ENCODE measurements around the gene ADCY5.
A peak's percentile ranks its signal among the peaks of the same experiment; 100 is the strongest.
"Not testable (repeated sequence)": the region's sequence is repeated elsewhere in the genome, so short reads cannot be mapped to it uniquely, and the experiment has no call there.

The ADCY5 gene

DNA sequence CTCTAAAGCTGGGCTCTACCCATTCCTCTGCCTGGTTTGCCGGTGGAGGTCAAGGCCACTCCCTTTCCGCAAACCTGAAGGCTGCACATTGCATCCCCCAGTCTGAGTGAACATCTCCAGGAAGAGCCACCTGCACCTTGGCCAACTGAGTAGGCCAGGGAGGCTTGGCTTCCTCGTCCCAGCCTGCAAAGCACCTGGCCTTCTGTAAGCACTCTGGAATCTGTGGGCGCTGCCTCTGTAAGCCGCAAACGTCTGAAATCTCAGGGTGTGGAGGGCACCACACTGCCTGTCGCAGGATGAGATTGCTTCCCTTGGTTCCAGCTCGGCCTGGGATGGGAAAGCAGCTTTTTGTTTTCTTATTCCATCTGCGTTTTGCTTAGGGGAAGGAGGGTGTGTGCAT is 165.8 kb downstream of the ADCY5 start:
- DNase-seq, result no peak

DNA sequence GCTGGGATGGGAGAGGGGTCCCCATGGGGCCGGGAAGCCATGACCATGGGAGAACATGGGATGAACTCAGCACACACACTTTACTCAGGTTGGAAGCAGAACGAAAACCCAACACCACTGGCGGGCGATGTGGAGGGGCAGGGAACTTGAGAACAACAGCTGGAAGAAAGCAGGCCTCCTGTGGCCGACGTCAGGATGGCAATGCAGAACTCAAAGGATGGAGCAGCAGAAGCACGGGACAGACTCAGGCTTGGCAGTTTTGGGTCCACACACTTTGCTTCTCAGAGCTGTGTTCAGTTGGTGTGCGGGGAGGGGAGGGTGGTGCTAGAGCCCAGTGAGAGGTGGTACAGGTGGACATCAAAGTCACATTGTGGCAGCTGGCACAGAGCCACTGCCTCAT is 166.4 kb downstream of the ADCY5 start:
- no peak for DNase-seq

GRCh38 chr3:123281929-123282328 is 167.0 kb downstream of the ADCY5 start:
- DNase-seq, result no peak

- DNase-seq, result no peak
Measured at GRCh38 chr3:123281406-123281805, 167.5 kb downstream of the ADCY5 start.

DNA sequence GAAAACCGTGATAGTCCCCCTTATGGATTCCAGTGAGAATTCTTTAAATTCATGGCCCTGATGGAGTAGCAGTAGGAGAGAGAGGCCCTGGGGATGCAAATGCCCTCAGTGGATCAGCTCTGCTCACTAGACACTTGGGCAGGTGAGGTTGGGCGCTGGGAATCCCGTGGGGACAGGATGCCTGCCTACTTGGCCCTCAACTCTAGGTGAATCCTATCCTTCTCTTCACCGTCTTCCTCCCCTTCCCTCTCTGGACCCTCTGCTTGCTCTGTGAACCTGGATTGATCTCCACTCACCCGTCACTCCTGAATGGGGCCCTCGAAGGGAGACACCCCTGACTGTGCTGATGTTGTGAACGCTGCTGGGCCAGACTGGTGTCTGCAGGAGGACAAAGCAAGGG is 169.8 kb downstream of the ADCY5 start:
- DNase-seq, result no peak

GRCh38 chr3:123278446-123278845 is 170.4 kb downstream of the ADCY5 start:
- no peak for DNase-seq

DNA sequence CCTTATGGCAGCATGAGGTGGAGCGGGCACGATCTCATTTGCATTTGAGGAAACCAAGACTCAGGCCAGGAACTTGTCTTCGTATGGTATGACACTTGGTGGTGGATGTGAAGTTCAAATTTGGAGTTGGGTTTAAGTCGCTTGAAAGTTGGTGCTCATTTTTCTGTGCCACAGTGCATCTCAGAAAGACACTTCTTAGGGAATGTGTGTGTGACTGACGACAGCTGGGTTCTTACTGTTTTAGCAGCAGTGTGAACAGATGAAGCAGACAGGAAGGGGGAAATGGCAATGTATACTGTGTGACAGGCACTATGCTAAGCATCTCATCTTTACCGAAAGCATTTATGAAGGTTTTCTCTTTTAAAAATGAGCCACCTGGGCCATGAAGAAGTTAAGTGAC is 171.8 kb downstream of the ADCY5 start:
- DNase-seq, result no peak

DNA sequence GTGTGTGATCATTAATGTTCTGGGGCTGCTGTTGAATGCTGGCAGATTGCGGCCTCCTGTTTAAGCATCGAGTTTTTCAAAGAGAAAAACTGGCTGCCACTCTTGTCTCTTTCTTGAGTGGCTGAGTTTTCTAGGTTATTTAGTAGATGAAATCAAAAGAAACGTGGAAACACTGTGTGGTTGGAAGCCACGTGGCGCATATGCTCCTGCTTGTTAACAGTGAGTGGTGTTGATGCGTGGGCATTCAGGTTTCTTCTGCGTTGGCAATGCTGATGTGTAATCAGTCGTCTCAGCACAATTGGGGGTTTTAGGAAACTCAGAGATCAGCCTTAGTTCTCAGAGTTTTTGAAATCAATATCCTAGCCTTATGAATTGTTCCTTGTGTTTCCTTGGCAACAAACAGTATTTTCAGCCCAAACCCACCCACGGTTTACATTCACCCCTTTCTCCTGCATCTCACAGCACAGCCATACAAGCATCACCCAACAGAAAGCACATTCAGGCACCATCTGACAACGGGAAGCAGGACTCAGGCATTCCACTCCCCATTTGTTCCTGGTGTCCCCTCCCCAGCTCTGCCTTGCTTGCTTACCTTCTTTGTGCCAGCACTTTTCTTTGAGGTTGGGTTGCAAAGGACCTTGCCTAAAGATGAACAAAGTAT is 172.4 kb downstream of the ADCY5 start:
- DNase-seq, result no peak

- no peak for DNase-seq
Measured at GRCh38 chr3:123275691-123276090, 173.2 kb downstream of the ADCY5 start.

DNA sequence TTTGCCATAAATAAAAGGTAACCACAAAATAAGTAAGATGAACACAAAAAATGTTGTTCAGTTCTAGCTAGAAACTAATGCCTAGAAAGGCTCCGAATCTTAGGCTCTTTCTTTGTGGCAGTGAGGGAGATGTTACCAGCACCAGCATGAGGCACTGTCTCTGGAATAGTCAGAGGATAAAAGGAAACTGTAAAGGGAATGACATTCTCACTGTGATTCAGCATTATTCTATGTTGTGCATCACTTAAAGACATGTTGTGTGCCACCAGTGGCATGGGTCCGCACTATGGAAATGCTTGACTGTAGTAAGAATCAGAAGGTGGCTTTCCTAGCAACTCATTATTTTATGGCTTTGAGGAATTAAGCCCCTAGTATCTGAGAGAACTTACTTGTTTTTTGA is 176.3 kb downstream of the ADCY5 start:
- no peak for DNase-seq

DNA sequence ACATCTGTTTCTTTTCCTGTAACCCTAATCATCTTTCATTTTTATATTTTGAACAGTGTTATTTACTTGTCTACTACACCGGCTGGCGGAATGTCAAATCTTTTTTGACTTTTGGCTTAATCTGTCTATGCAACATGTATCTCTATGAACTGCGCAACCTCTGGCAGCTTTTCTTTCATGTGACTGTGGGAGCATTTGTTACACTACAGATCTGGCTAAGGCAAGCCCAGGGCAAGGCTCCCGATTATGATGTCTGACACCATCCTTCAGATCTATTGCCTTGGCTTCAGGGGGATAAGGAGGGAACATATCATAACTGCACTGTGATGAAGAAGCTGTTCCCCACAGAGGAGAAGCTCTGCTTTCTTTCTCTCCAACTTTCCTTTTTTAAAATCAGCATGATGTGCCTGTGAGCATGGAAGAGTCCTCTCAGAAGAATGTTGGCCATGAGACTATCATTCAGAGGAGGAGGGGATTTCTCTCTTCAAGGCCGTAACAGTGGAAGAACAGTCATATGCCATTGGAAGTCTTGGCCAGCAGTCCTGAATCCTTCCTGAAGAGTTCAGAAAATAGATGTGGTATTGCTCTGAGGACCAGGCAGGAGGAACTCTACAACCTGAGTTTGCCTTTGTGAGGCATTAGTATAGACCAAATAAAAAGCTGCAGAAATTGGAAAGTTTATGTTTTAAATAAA is 177.3 kb downstream of the ADCY5 start:
- DNase-seq, result no peak

DNA sequence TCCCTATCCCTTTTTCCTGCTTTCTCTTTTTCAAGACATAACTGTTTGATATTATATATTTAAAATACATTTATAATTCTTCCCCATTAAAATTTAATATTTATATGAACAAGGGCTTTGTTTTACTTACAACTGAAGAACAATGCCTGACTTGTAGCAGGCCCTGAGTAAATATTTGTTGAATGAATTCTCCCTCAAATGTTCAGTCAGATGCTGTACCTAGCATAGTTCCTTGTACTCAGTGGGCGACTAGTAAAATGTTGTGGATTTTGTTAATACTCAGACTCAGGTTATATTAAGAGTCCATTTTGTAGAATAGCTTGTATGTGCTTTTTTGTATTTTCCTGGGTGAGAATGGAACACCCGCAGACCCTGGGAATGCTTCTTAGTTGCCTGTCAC is 178.1 kb downstream of the ADCY5 start:
- no peak for DNase-seq

- no peak for DNase-seq
Measured at GRCh38 chr3:123267821-123268220, 181.1 kb downstream of the ADCY5 start.

GRCh38 chr3:123263941-123264340 is 184.9 kb downstream of the ADCY5 start:
- no peak for DNase-seq

DNA sequence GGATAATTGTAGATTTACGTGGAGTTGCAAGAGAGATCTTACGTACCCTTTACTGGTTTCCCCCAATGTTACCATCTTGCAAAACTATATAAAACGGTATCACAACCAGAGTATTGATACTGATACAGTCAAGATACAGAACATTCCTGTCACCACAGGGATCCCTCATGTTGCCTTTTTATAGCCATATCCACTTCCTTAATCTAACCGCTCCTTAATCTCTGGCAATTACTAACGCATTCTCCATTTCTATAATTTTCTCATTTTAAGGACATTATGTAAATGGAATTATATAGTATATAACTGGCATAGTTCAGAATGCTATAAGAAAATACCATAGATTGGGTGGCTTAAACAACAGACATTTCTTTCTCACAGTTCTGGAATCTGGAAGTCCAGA is 186.0 kb downstream of the ADCY5 start:
- DNase-seq, result no peak

- DNase-seq, result no peak
Measured at GRCh38 chr3:123262226-123262625, 186.7 kb downstream of the ADCY5 start.

GRCh38 chr3:123261666-123262065 is 187.2 kb downstream of the ADCY5 start:
- DNase-seq, result no peak

GRCh38 chr3:123258811-123259420 is 190.0 kb downstream of the ADCY5 start:
- peak; percentile 88 for DNase-seq

- no peak for DNase-seq
Measured at GRCh38 chr3:123258359-123258758, 190.5 kb downstream of the ADCY5 start.

GRCh38 chr3:123256256-123256655 is 192.6 kb downstream of the ADCY5 start:
- no peak for DNase-seq

GRCh38 chr3:123246866-123247265 is 202.0 kb downstream of the ADCY5 start:
- no peak for DNase-seq

DNA sequence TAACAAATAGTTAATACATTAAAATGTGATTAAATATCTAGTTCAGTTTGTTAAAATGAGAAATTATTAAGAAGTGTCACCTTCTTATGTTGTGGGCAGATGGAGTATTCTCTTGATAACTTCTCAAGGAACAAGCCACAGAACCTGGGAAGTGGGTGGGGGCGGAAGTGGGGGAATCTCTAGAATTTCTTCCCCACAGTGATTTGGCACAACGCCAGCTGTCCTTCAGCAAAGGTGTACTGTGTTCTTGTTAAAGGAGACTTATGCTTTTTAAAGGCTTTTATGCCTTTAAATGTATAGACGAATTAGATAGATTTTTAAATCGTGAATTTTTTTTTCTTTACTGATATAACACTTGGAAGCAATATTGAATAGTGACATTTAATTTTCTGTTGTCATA is 204.8 kb downstream of the ADCY5 start:
- DNase-seq, result no peak

- no peak for DNase-seq
Measured at GRCh38 chr3:123239756-123240155, 209.1 kb downstream of the ADCY5 start.

DNA sequence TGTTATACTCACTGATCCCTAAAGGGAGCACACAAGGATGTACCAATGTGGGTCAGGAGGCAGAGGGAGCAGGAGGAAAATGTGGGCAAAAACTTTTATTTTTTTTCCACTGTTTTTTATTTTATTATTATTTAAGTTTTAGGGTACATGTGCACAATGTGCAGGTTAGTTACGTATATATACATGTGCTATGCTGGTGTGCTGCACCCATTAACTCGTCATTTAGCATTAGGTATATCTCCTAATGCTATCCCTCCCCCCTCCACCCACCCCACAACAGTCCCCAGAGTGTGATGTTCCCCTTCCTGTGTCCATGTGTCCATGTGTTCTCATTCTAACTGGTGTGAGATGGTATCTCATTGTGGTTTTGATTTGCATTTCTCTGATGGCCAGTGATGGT is 209.7 kb downstream of the ADCY5 start:
- not testable (repeated sequence) for DNase-seq

GRCh38 chr3:123236902-123237301 is 212.0 kb downstream of the ADCY5 start:
- no peak for DNase-seq

Measured in AML-193 (cell line).